GM21515 (cell line): ENCODE results near the gene PPP2R1B.
A peak's percentile ranks its signal among the peaks of the same experiment; 100 is the strongest.

Source experiments
- ATAC-seq: cut with Tn5 transposase; IDR thresholded peaks from one replicate; pipeline ENCODE4 v1.9.1; 2021; ENCODE audit not compliant: unreplicated experiment

PPP2R1B gene

GRCh38 chr11:111765984-111766833 lies at the start of gene PPP2R1B:
Gene PPP2R1B, minus strand, starts transcription at chr11:111766389. Its CDS starts 28 bp downstream, at chr11:111766361.
- peak; percentile 90 for ATAC-seq

- ATAC-seq: no peak
Observed at GRCh38 chr11:111815489-111815888, 49.3 kb upstream of the PPP2R1B start.

GRCh38 chr11:111814557-111815320 lies 48.5 kb upstream of the PPP2R1B start:
- no peak for ATAC-seq

GRCh38 chr11:111814106-111814505 lies 47.9 kb upstream of the PPP2R1B start:
- no peak for ATAC-seq

- no peak for ATAC-seq
Observed at GRCh38 chr11:111812211-111812610, 46.0 kb upstream of the PPP2R1B start.

GRCh38 chr11:111811445-111811844 lies 45.3 kb upstream of the PPP2R1B start:
- ATAC-seq: no peak

GRCh38 chr11:111808834-111809233 lies 42.6 kb upstream of the PPP2R1B start:
- no peak for ATAC-seq

- no peak for ATAC-seq
Observed at GRCh38 chr11:111808063-111808588, 41.9 kb upstream of the PPP2R1B start.

GRCh38 chr11:111807076-111807475 lies 40.9 kb upstream of the PPP2R1B start:
- ATAC-seq: no peak

- no peak for ATAC-seq
Observed at GRCh38 chr11:111801135-111801534, 34.9 kb upstream of the PPP2R1B start.

GRCh38 chr11:111798279-111798678 lies 32.1 kb upstream of the PPP2R1B start:
- no peak for ATAC-seq

GRCh38 chr11:111797145-111797581 lies 31.0 kb upstream of the PPP2R1B start:
- ATAC-seq: peak; percentile 80

- ATAC-seq: no peak
Observed at GRCh38 chr11:111796696-111797095, 30.5 kb upstream of the PPP2R1B start.

GRCh38 chr11:111795334-111795985 lies 29.3 kb upstream of the PPP2R1B start:
- no peak for ATAC-seq

GRCh38 chr11:111793863-111794262 lies 27.7 kb upstream of the PPP2R1B start:
- ATAC-seq: no peak

GRCh38 chr11:111792955-111793500 lies 26.8 kb upstream of the PPP2R1B start:
- ATAC-seq: no peak

- ATAC-seq: no peak
Observed at GRCh38 chr11:111792314-111792713, 26.1 kb upstream of the PPP2R1B start.

- no peak for ATAC-seq
Observed at GRCh38 chr11:111788464-111788863, 22.3 kb upstream of the PPP2R1B start.

GRCh38 chr11:111788051-111788450 lies 21.9 kb upstream of the PPP2R1B start:
- no peak for ATAC-seq

- no peak for ATAC-seq
Observed at GRCh38 chr11:111785886-111786412, 19.8 kb upstream of the PPP2R1B start.

GRCh38 chr11:111785076-111785475 lies 18.9 kb upstream of the PPP2R1B start:
- no peak for ATAC-seq
